Measurements from ENCODE around the gene TRIM54.

TRIM54 gene

GRCh38 chr2:27261926-27262298 lies 20.3 kb upstream of the TRIM54 start:
- Histone ChIP-seq H3K4me3 (ENCODE audit: low read depth, low read length) (no peak overlapping the region), H3K4me1 (peaks cover 5% of the 10 kb centered on the region), H3K4me2 (ENCODE audit: low read length) (no peak overlapping the region), H3K27me3 (ENCODE audit: control insufficient read depth, insufficient read depth, low read length) (no peaks in the 10 kb centered on the region), H3K9ac (no peak overlapping the region), H3K9me3 (ENCODE audit: control insufficient read depth, low read length) (no peaks in the 10 kb centered on the region), H3K27ac (no peak overlapping the region), H2AFZ (no peak overlapping the region), H3K79me2 (no peaks in the 10 kb centered on the region), H3K36me3 (ENCODE audit: control insufficient read depth, insufficient read depth, low read length) (no peaks in the 10 kb centered on the region)
- TF ChIP-seq CTCF (IDR thresholded peaks at IDR 0.05) = no peak

GRCh38 chr2:27262379-27263286 lies 19.6 kb upstream of the TRIM54 start, which contains the start of gene SLC30A3:
Gene SLC30A3, minus strand, starts transcription at chr2:27263047. Its CDS starts 141 bp downstream, at chr2:27262906.
- H3K9me3 ChIP-seq (ENCODE audit: control insufficient read depth, low read length) = no peaks in the 10 kb centered on the region
- peak within 1 kb of the TSS; percentile 48 for H3K4me3 ChIP-seq (ENCODE audit: low read depth, low read length)
- no peaks in the 10 kb centered on the region for H3K36me3 ChIP-seq (ENCODE audit: control insufficient read depth, insufficient read depth, low read length)
- no peak within 1 kb of the TSS for H3K27ac ChIP-seq
- H2AFZ ChIP-seq = peak within 1 kb of the TSS; percentile 77
- H3K4me2 ChIP-seq (ENCODE audit: low read length) = peak within 1 kb of the TSS; percentile 77
- no peak within 1 kb of the TSS for H3K9ac ChIP-seq
- TF ChIP-seq CTCF (IDR thresholded peaks at IDR 0.05) = no peak
- no peaks in the 10 kb centered on the region for H3K27me3 ChIP-seq (ENCODE audit: control insufficient read depth, insufficient read depth, low read length)
- H3K79me2 ChIP-seq = no peaks in the 10 kb centered on the region
- peaks cover 5% of the 10 kb centered on the region for H3K4me1 ChIP-seq

- H3K79me2 ChIP-seq = no peaks in the 10 kb centered on the region
- no peaks in the 10 kb centered on the region for H3K9me3 ChIP-seq (ENCODE audit: control insufficient read depth, low read length)
- no peaks in the 10 kb centered on the region for H3K36me3 ChIP-seq (ENCODE audit: control insufficient read depth, insufficient read depth, low read length)
- no peaks in the 10 kb centered on the region for H3K27me3 ChIP-seq (ENCODE audit: control insufficient read depth, insufficient read depth, low read length)
- H3K27ac ChIP-seq = no peak overlapping the region
- no peak overlapping the region for H3K9ac ChIP-seq
- no peak for TF ChIP-seq CTCF (IDR thresholded peaks at IDR 0.05)
- H3K4me3 ChIP-seq (ENCODE audit: low read depth, low read length) = peak overlapping the region; percentile 42
- peak overlapping the region; percentile 77 for H3K4me2 ChIP-seq (ENCODE audit: low read length)
- peaks cover 5% of the 10 kb centered on the region for H3K4me1 ChIP-seq
- H2AFZ ChIP-seq = peak overlapping the region; percentile 77
Observed at GRCh38 chr2:27263287-27264252, 18.7 kb upstream of the TRIM54 start.

- Histone ChIP-seq H3K36me3 (ENCODE audit: control insufficient read depth, insufficient read depth, low read length) (no peaks in the 10 kb centered on the region), H3K27ac (no peak overlapping the region), H3K4me1 (peaks cover 5% of the 10 kb centered on the region), H2AFZ (peak overlapping the region; percentile 84), H3K4me2 (ENCODE audit: low read length) (peak overlapping the region; percentile 68), H3K9ac (no peak overlapping the region), H3K27me3 (ENCODE audit: control insufficient read depth, insufficient read depth, low read length) (no peaks in the 10 kb centered on the region), H3K79me2 (no peaks in the 10 kb centered on the region), H3K9me3 (ENCODE audit: control insufficient read depth, low read length) (no peaks in the 10 kb centered on the region), H3K4me3 (ENCODE audit: low read depth, low read length) (peak overlapping the region; percentile 20)
- TF ChIP-seq CTCF (IDR thresholded peaks at IDR 0.05) = no peak
Observed at GRCh38 chr2:27264253-27264752, 17.9 kb upstream of the TRIM54 start.

Measured in parathyroid adenoma (tissue), 2 donors.